Kidney (tissue), 14 donors: ENCODE data around the gene RTEL1. TPM values are rescaled to one million over a fixed set of nuclear protein-coding genes. Genes with fewer than 3 reads are reported as not detected.

Source experiments
- DNase-seq, 5 donors: peaks; one replicate each; pipeline ENCODE4 v3.0.0-alpha.2; 2013 to 2020
- FAIRE-seq: peaks from 2 replicates; lab custom pipeline; 2012; peaks lifted over from hg19 to GRCh38; lab: Jason Lieb, UNC
- H3K27ac ChIP-seq, 2 donors: one replicate each; pipeline ENCODE4 v1.7.0; 2013; ENCODE audit warnings: low read depth in 2 of 2, low read length in 2 of 2, inconsistent platforms in 1 of 2
- H3K27me3 ChIP-seq: one replicate; pipeline ENCODE4 v1.7.1; 2013; ENCODE audit warnings: low read length, inconsistent platforms; ENCODE audit not compliant: control insufficient read depth, insufficient read depth
- H3K36me3 ChIP-seq, 3 donors: one replicate each; pipeline versions ENCODE4 v1.7.0 to v1.7.1; 2013; ENCODE audit warnings: low read length in 3 of 3, control low read depth in 1 of 3, inconsistent platforms in 1 of 3; ENCODE audit not compliant: insufficient read depth in 3 of 3, control insufficient read depth in 2 of 3
- H3K4me1 ChIP-seq, 3 donors: one replicate each; pipeline versions ENCODE4 v1.7.0 to v1.7.1; 2013; ENCODE audit warnings: low read length in 3 of 3, inconsistent platforms in 1 of 3, low read depth in 1 of 3; ENCODE audit not compliant: control insufficient read depth in 2 of 3, insufficient read depth in 2 of 3
- H3K4me3 ChIP-seq, 3 donors: one replicate each; pipeline versions ENCODE4 v1.7.0 to v1.8.1; 2013; ENCODE audit warnings: low read length in 3 of 3, control low read depth in 1 of 3, inconsistent platforms in 1 of 3
- H3K9ac ChIP-seq, 3 donors: one replicate each; pipeline versions ENCODE4 v1.7.0 to v1.7.1; 2013; ENCODE audit warnings: low read length in 3 of 3, control low read depth in 1 of 3, inconsistent platforms in 1 of 3
- H3K9me3 ChIP-seq, 3 donors: one replicate each; pipeline versions ENCODE4 v1.7.0 to v1.7.1; 2013; ENCODE audit warnings: low read length in 3 of 3, control low read depth in 1 of 3, inconsistent platforms in 1 of 3; ENCODE audit not compliant: control insufficient read depth in 2 of 3, insufficient read depth in 1 of 3
- intact Hi-C: fragments of 100-400 bp; cut with DNase I; formaldehyde crosslinking; loops from one replicate; pipeline ENCODE4 v1.11.1; 2022
- polyA plus RNA-seq: library from polyadenylated mRNA; stranded (reverse); fragments of 350-450 nt; fragmentation: Illumina TruSeq; extraction: RNeasy Lipid Tissue Mini Kit (QIAGEN cat#74804); gene quantifications from one replicate; pipeline ENCODE4 v1.2.3, GENCODE V29; 2014; ENCODE audit warnings: low read depth, low replicate concordance; ENCODE audit not compliant: insufficient read depth
- total RNA-seq: library from RNA; stranded (reverse); fragmentation: NEBNext Ultra II Directional; extraction: Animal tissue kit (Norgen Biotek cat#: 25700); gene quantifications from one replicate; pipeline ENCODE4 v1.2.1, GENCODE V29; 2021
- TF ChIP-seq, protein P1 (sequence below): IDR thresholded peaks from 3 replicates; pipeline ENCODE4 v1.5.1; 2012; ENCODE audit warnings: mild to moderate bottlenecking, moderate library complexity, borderline replicate concordance; ENCODE audit not compliant: insufficient read depth; ENCODE audit errors: extremely low read depth
- donor health status: control.
- donor health status: control.
- donor health status: control.
- donor health status: control.
- donor health status: control.
- donor health status: DM: yes; HTN: yes; CAD: no.
- donor health status: Normal renal cell carcinoma (clear cell type).

The RTEL1 gene
- total and polyA plus RNA-seq, 2 donors from 2014 or later, result 5.3 to 37.7 TPM

DNA sequence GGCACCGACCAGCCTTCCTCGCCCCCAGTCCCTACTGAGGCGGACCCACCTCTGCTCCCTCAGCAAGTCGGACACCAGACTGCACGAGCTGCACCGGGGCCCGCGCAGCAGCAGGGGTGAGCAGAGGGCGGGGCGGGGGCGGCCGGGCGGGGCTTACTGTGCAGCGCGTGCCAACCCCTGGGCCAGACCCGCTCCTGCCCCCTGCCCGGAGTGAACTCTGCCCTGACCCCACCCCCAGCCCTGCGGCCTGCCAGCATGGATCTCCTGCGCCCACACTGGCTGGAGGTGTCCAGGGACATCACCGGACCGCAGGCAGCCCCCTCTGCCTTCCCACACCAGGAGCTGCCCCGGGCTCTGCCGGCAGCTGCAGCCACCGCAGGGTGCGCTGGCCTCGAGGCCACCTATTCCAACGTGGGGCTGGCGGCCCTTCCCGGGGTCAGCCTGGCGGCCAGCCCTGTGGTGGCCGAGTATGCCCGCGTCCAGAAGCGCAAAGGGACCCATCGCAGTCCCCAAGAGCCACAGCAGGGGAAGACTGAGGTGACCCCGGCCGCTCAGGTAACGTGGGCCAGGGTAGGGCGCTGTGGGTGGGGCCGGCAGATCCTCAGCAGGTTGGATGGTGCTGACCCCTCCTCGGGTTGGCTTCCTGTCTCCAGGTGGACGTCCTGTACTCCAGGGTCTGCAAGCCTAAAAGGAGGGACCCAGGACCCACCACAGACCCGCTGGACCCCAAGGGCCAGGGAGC, 80.0 kb downstream of the RTEL1 start:
- DNase-seq (peak in 3 of 5 donors; percentile 39 to 86 (median 83)), FAIRE-seq (no peak)
- H3K9me3 ChIP-seq, result no peaks in the 10 kb centered on the region
- peak overlapping the region in 1 of 2 donors; percentile 78 for H3K27ac ChIP-seq
- peak overlapping the region in 2 of 3 donors; percentile 60 to 66 for H3K4me3 ChIP-seq
- TF ChIP-seq, protein P1, sequence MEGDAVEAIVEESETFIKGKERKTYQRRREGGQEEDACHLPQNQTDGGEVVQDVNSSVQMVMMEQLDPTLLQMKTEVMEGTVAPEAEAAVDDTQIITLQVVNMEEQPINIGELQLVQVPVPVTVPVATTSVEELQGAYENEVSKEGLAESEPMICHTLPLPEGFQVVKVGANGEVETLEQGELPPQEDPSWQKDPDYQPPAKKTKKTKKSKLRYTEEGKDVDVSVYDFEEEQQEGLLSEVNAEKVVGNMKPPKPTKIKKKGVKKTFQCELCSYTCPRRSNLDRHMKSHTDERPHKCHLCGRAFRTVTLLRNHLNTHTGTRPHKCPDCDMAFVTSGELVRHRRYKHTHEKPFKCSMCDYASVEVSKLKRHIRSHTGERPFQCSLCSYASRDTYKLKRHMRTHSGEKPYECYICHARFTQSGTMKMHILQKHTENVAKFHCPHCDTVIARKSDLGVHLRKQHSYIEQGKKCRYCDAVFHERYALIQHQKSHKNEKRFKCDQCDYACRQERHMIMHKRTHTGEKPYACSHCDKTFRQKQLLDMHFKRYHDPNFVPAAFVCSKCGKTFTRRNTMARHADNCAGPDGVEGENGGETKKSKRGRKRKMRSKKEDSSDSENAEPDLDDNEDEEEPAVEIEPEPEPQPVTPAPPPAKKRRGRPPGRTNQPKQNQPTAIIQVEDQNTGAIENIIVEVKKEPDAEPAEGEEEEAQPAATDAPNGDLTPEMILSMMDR, result no peak
- peaks cover 0 to 10% (median 3%) of the 10 kb centered on the region in 3 donors for H3K36me3 ChIP-seq
- peaks cover 0 to 16% (median 0%) of the 10 kb centered on the region in 3 donors for H3K4me1 ChIP-seq
- no peak overlapping the region for H3K9ac ChIP-seq
- no peaks in the 10 kb centered on the region for H3K27me3 ChIP-seq
- intact Hi-C loops, result no loop called here

DNA sequence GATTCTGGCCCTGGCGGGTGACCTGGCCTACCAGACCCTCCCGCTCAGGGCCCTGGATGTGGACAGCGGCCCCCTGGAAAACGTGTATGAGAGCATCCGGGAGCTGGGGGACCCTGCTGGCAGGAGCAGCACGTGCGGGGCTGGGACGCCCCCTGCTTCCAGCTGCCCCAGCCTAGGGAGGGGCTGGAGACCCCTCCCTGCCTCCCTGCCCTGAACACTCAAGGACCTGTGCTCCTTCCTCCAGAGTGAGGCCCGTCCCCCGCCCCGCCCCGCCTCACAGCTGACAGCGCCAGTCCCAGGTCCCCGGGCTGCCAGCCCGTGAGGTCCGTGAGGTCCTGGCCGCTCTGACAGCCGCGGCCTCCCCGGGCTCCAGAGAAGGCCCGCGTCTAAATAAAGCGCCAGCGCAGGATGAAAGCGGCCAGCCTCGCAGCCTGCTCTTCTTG, 80.6 kb downstream of the RTEL1 start:
- Histone ChIP-seq H3K4me1 (peaks cover 0 to 16% (median 0%) of the 10 kb centered on the region in 3 donors), H3K27me3 (no peaks in the 10 kb centered on the region), H3K36me3 (peaks cover 0 to 11% (median 5%) of the 10 kb centered on the region in 3 donors), H3K4me3 (peak overlapping the region in 2 of 3 donors; percentile 60 to 66), H3K27ac (peak overlapping the region; percentile 78 to 84), H3K9ac (no peak overlapping the region), H3K9me3 (no peaks in the 10 kb centered on the region)
- FAIRE-seq, result no peak
- DNase-seq, result peak in 4 of 5 donors; percentile 65 to 93 (median 74)
- intact Hi-C loops, result no loop called here
- TF ChIP-seq, protein P1, result no peak

- DNase-seq (peak; percentile 79 to 95 (median 91)), FAIRE-seq (no peak)
- no peaks in the 10 kb centered on the region for H3K9me3 ChIP-seq
- H3K27me3 ChIP-seq, result no peaks in the 10 kb centered on the region
- H3K4me1 ChIP-seq, result peaks cover 0 to 16% (median 0%) of the 10 kb centered on the region in 3 donors
- peak within 1 kb of the TSS; percentile 89 to 92 for H3K27ac ChIP-seq
- intact Hi-C loops, result no loop called here
- peak within 1 kb of the TSS; percentile 54 to 71 (median 62) for H3K4me3 ChIP-seq
- TF ChIP-seq, protein P1, result no peak
- H3K36me3 ChIP-seq, result peaks cover 0 to 13% (median 2%) of the 10 kb centered on the region in 3 donors
- H3K9ac ChIP-seq, result peak within 1 kb of the TSS; percentile 42 to 80 (median 69)
Measured at GRCh38 chr20:63739130-63740069, 81.3 kb downstream of the RTEL1 start, which contains the start of gene SLC2A4RG. Gene SLC2A4RG, plus strand, starts transcription at chr20:63739776. Its CDS starts 137 bp downstream, at chr20:63739913.
